OCI-LY1 (cell line): ENCODE results near the gene SLC1A4.

Source experiments
- EZH2 ChIP-seq: fragments of 200-600 bp; sonication (generic), shearing (Covaris generic); IDR thresholded peaks from 2 replicates; pipeline ENCODE4 v1.8.0; 2017; ENCODE audit warnings: borderline replicate concordance, mixed run types, mild to moderate bottlenecking, antibody characterized with exemption, low read length, moderate library complexity, mixed read lengths
- TF ChIP-seq, protein P1 (sequence below): fragments of 200-600 bp; sonication (generic), shearing (Covaris generic); IDR thresholded peaks from 2 replicates; pipeline ENCODE4 v1.5.1; 2017; ENCODE audit warnings: mild to moderate bottlenecking, antibody characterized with exemption, low read length, moderate library complexity, mixed read lengths

DNA sequence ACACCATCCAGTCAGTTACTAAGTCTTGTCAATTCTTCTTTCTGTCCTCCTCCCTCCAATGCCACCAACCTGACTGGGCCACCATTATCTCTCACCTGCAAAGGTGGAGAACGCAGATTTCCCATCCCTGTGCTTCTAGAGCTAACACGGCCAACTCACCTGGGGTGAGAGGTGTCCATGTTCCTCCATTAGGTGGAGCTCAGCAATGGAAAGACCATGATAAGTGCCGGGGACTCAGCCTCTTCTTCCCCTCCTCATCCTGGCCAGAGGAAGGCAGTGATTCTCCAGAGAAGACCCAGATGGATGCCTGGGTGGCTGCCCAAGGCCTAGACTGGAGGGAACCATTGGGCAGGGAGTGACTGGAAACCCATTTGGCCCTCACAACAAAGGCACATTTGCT, 48.1 kb upstream of the SLC1A4 start:
- TF ChIP-seq, protein P1, sequence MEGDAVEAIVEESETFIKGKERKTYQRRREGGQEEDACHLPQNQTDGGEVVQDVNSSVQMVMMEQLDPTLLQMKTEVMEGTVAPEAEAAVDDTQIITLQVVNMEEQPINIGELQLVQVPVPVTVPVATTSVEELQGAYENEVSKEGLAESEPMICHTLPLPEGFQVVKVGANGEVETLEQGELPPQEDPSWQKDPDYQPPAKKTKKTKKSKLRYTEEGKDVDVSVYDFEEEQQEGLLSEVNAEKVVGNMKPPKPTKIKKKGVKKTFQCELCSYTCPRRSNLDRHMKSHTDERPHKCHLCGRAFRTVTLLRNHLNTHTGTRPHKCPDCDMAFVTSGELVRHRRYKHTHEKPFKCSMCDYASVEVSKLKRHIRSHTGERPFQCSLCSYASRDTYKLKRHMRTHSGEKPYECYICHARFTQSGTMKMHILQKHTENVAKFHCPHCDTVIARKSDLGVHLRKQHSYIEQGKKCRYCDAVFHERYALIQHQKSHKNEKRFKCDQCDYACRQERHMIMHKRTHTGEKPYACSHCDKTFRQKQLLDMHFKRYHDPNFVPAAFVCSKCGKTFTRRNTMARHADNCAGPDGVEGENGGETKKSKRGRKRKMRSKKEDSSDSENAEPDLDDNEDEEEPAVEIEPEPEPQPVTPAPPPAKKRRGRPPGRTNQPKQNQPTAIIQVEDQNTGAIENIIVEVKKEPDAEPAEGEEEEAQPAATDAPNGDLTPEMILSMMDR = no peak
- no peak for TF ChIP-seq EZH2
